ENCODE data around the gene BOLA3.

- TF ChIP-seq SPI1 (IDR thresholded peaks at IDR 0.05; ENCODE audit: low read depth, low read length), result no peak
- no peak for TF ChIP-seq POLR2AphosphoS5 (IDR thresholded peaks at IDR 0.05; ENCODE audit: low read depth, low read length)
- TF ChIP-seq POLR2A (IDR thresholded peaks at IDR 0.05; ENCODE audit: low read depth, low read length), result no peak
- TF ChIP-seq TAF1 (IDR thresholded peaks at IDR 0.05; ENCODE audit: low read depth, low read length), result no peak
Observed at GRCh38 chr2:74099835-74100234, 47.9 kb downstream of the BOLA3 start.
